Sciatic nerve (tissue), 1 donor: ENCODE results near the gene DMXL2. TPM values are rescaled to one million over a fixed set of nuclear protein-coding genes. Genes with fewer than 3 reads are reported as not detected.

ENCODE experiments used
- total RNA-seq: library from RNA; stranded (reverse); fragmentation: NEBNext Ultra II Directional; extraction: Animal tissue kit (Norgen Biotek cat#: 25700); gene quantifications from one replicate; pipeline ENCODE4 v1.2.1, GENCODE V29; 2021
- donor health status: DM: no; HTN: no; CAD: no.

DMXL2 gene
- total RNA-seq, 1 donor from 2014 or later = 39.3 TPM

Other genes starting within 250 kb of the DMXL2 start
- 0.13 TPM for gene SCG3, start 58.7 kb upstream of the DMXL2 start, total RNA-seq
- gene LYSMD2, start 114.9 kb upstream of the DMXL2 start, total RNA-seq = 15.7 TPM
- gene TMOD2, start 128.8 kb upstream of the DMXL2 start, total RNA-seq = 148 TPM
- gene TMOD3, start 206.9 kb upstream of the DMXL2 start, total RNA-seq = 74.7 TPM